HCT116 (cell line): ENCODE results near the gene SH3D19.

Source experiments
- CEBPB ChIP-seq: IDR thresholded peaks from 2 replicates; pipeline ENCODE4 v1.6.1; 2012; ENCODE audit warnings: low read depth
- EZH2 ChIP-seq: fragments of 200-600 bp; sonication (generic); IDR thresholded peaks from 2 replicates; pipeline ENCODE4 v1.6.1; 2017; ENCODE audit warnings: antibody characterized with exemption, mixed run types
- POLR2AphosphoS5 ChIP-seq: IDR thresholded peaks from 2 replicates; pipeline ENCODE4 v1.6.1; 2011; ENCODE audit warnings: mild to moderate bottlenecking, low read depth, low read length, moderate library complexity

- TF ChIP-seq POLR2AphosphoS5 (no peak), EZH2 (no peak), CEBPB (no peak)
Observed at GRCh38 chr4:151355155-151355554, 29.8 kb upstream of the SH3D19 start.
